ENCODE measurements around the gene MYO10.

The MYO10 gene

GRCh38 chr5:16617274-16617968 is 318.7 kb downstream of the MYO10 start:
- H3K27me3 ChIP-seq (ENCODE audit: control insufficient read depth, insufficient read depth, low read length) = no peaks in the 10 kb centered on the region
- H3K4me1 ChIP-seq = peaks cover 3% of the 10 kb centered on the region
- peak overlapping the region; percentile 49 for H3K4me3 ChIP-seq (ENCODE audit: low read depth, low read length)
- no peaks in the 10 kb centered on the region for H3K79me2 ChIP-seq
- H2AFZ ChIP-seq = peak overlapping the region; percentile 89
- H3K4me2 ChIP-seq (ENCODE audit: low read length) = peak overlapping the region; percentile 75
- peak overlapping the region; percentile 61 for H3K27ac ChIP-seq
- H3K9ac ChIP-seq = no peak overlapping the region
- no peak for TF ChIP-seq CTCF (IDR thresholded peaks at IDR 0.05)
- H3K9me3 ChIP-seq (ENCODE audit: control insufficient read depth, low read length) = no peaks in the 10 kb centered on the region
- no peaks in the 10 kb centered on the region for H3K36me3 ChIP-seq (ENCODE audit: control insufficient read depth, insufficient read depth, low read length)

DNA sequence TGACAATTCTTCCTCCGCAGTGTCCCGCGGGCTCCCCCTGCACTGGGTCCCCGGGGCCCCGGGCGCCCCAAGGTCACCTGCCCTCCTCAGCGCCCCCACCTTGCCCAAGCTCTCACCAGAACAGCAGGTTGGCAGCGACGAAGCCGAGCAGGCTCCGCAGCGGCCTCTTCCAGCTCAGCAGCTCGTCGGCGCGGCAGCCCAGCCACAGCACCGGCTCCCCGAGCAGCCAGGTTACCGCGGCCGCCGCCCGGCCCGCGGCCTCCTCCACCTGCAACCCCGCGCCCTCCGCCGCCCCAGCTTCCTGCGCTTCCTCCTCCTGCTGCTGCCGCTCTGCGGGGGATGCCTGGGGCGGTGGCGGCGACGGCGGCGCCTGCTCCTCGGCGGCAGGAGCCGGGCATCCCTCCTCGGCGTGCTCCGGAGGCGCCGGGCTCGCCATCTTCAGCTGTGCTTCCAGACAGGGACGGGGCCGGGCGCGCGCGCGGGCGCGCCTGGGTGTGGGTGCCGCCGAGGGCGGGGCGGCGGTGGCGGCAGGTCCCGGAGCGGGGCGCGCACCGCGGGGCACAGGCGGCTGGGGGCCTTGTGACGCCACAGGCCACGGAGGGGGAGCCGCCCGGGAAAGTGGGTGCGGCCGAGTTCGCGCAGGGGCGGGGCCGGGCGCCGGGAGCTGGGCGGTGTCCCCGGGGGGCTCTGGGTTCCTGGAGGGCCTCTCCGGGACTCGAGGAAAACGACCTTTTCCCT is 319.4 kb downstream of the MYO10 start, which contains the start of gene RETREG1:
Gene RETREG1, minus strand, starts transcription at position 462 of the 738 bp plus-strand sequence. Its CDS starts 26 bp downstream, at position 436.
- peaks cover 4% of the 10 kb centered on the region for H3K79me2 ChIP-seq
- peak within 1 kb of the TSS; percentile 12 for H3K9ac ChIP-seq
- peak within 1 kb of the TSS; percentile 91 for H2AFZ ChIP-seq
- peak within 1 kb of the TSS; percentile 61 for H3K27ac ChIP-seq
- peaks cover 3% of the 10 kb centered on the region for H3K4me1 ChIP-seq
- no peaks in the 10 kb centered on the region for H3K36me3 ChIP-seq (ENCODE audit: control insufficient read depth, insufficient read depth, low read length)
- no peaks in the 10 kb centered on the region for H3K9me3 ChIP-seq (ENCODE audit: control insufficient read depth, low read length)
- no peaks in the 10 kb centered on the region for H3K27me3 ChIP-seq (ENCODE audit: control insufficient read depth, insufficient read depth, low read length)
- peak within 1 kb of the TSS; percentile 75 for H3K4me2 ChIP-seq (ENCODE audit: low read length)
- H3K4me3 ChIP-seq (ENCODE audit: low read depth, low read length) = peak within 1 kb of the TSS; percentile 80
- no peak for TF ChIP-seq CTCF (IDR thresholded peaks at IDR 0.05)

DNA sequence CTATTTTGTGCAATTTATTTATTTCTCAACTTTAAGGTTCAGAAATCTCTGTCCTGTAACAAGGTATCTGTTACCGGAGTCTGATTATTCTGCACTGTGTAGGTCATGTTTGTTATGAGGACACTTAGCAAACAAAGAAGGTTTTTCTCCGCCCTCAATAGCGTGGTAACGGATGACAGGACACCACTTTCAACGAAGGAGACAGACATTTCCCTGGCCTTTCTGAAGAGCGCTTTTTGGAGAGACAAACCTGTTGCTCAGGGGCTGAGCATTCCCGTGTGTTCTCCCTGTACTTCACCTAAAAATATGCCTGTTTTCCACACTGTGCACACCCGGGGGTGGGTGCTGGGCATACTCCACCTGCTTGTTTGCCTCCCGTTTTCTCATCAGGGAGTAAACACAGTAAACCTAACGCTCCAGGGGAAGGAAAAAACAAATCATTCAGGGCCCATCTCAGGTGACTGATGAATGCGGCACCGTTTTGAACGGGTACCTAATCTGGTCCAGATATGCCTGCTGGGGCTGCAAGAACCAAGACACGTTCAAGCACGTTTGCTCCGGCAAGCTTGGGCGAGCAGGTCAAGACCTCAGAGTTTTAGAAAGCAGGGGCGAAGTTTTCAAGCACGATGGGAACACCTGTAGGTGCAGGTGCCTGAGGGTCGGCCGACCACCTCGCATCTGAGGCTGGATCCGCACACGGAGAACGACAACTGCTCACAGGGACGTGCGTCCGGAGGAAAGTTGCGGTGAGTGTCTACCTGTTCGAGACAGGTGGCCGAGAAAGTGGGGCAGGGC is 320.1 kb downstream of the MYO10 start:
- Histone ChIP-seq H3K36me3 (ENCODE audit: control insufficient read depth, insufficient read depth, low read length) (no peaks in the 10 kb centered on the region), H3K4me3 (ENCODE audit: low read depth, low read length) (peak overlapping the region; percentile 80), H3K4me1 (peaks cover 3% of the 10 kb centered on the region), H3K79me2 (peaks cover 12% of the 10 kb centered on the region), H3K4me2 (ENCODE audit: low read length) (peak overlapping the region; percentile 73), H2AFZ (peak overlapping the region; percentile 91), H3K27ac (peak overlapping the region; percentile 26), H3K9me3 (ENCODE audit: control insufficient read depth, low read length) (no peaks in the 10 kb centered on the region), H3K27me3 (ENCODE audit: control insufficient read depth, insufficient read depth, low read length) (no peaks in the 10 kb centered on the region), H3K9ac (peak overlapping the region; percentile 12)
- TF ChIP-seq CTCF (IDR thresholded peaks at IDR 0.05) = no peak

- H2AFZ ChIP-seq = no peak overlapping the region
- peaks cover 48% of the 10 kb centered on the region for H3K79me2 ChIP-seq
- no peaks in the 10 kb centered on the region for H3K27me3 ChIP-seq (ENCODE audit: control insufficient read depth, insufficient read depth, low read length)
- no peaks in the 10 kb centered on the region for H3K9me3 ChIP-seq (ENCODE audit: control insufficient read depth, low read length)
- H3K36me3 ChIP-seq (ENCODE audit: control insufficient read depth, insufficient read depth, low read length) = no peaks in the 10 kb centered on the region
- no peak for TF ChIP-seq CTCF (IDR thresholded peaks at IDR 0.05)
- no peak overlapping the region for H3K27ac ChIP-seq
- no peak overlapping the region for H3K4me3 ChIP-seq (ENCODE audit: low read depth, low read length)
- no peak overlapping the region for H3K4me2 ChIP-seq (ENCODE audit: low read length)
- H3K9ac ChIP-seq = no peak overlapping the region
- peaks cover 3% of the 10 kb centered on the region for H3K4me1 ChIP-seq
Measured at GRCh38 chr5:16612007-16612406, 324.1 kb downstream of the MYO10 start.
